IMR-90 (cell line): Measurements from ENCODE around the gene DACT2.
"Not testable (repeated sequence)": the region's sequence is repeated elsewhere in the genome, so short reads cannot be mapped to it uniquely, and the experiment has no call there.

Experiments used
- POLR2A ChIP-seq: IDR thresholded peaks from 2 replicates; pipeline ENCODE4 v1.6.1; 2012; ENCODE audit warnings: mild to moderate bottlenecking, low read depth, low read length
- TF ChIP-seq, protein P1 (sequence below): conservative IDR thresholded peaks from 2 replicates; pipeline ENCODE4 v1.5.1; 2012; ENCODE audit warnings: mild to moderate bottlenecking, low read depth, low read length, improper control_type of control experiment
- TF ChIP-seq, protein P2 (sequence below): fragments of 150-350 bp; IDR thresholded peaks from 2 replicates; pipeline ENCODE4 v1.6.1; 2016; ENCODE audit warnings: low read depth, mild to moderate bottlenecking, low read length, moderate library complexity, borderline replicate concordance

DNA sequence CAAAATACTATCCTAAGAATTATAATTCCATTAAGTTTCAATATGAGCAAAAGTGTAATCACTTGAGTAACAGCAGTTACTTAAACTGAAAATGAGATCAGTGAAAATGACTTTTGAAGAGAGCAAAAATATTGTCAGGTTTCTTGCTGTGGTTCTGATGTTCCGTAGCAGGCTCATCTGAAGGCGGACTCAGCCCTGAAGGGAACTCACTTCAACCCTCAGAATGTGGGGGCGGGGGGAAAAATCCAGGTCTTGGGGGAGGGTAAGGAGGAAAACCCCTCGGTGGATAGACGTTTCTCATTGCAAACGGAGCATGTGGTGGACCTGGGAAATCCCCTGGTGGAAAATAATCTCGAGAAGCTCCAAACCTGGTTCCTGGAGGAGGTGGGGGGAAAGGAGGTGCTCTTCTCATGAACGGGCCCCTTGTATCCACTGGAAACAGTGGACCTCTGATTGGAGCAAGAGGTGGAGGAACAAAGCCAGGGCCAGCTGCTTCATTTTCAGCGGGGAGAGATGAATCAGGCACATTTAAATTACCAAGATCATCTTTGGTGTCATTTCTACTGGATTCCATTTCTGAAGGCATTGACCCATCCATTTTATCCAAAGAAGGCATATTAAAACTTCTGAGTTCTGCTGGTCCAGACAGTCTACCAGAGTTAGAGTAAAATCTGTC is 32.7 kb downstream of the DACT2 start:
- TF ChIP-seq, protein P1, sequence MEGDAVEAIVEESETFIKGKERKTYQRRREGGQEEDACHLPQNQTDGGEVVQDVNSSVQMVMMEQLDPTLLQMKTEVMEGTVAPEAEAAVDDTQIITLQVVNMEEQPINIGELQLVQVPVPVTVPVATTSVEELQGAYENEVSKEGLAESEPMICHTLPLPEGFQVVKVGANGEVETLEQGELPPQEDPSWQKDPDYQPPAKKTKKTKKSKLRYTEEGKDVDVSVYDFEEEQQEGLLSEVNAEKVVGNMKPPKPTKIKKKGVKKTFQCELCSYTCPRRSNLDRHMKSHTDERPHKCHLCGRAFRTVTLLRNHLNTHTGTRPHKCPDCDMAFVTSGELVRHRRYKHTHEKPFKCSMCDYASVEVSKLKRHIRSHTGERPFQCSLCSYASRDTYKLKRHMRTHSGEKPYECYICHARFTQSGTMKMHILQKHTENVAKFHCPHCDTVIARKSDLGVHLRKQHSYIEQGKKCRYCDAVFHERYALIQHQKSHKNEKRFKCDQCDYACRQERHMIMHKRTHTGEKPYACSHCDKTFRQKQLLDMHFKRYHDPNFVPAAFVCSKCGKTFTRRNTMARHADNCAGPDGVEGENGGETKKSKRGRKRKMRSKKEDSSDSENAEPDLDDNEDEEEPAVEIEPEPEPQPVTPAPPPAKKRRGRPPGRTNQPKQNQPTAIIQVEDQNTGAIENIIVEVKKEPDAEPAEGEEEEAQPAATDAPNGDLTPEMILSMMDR = not testable (repeated sequence)
- TF ChIP-seq POLR2A = not testable (repeated sequence)
- TF ChIP-seq, protein P2, sequence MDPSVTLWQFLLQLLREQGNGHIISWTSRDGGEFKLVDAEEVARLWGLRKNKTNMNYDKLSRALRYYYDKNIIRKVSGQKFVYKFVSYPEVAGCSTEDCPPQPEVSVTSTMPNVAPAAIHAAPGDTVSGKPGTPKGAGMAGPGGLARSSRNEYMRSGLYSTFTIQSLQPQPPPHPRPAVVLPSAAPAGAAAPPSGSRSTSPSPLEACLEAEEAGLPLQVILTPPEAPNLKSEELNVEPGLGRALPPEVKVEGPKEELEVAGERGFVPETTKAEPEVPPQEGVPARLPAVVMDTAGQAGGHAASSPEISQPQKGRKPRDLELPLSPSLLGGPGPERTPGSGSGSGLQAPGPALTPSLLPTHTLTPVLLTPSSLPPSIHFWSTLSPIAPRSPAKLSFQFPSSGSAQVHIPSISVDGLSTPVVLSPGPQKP = not testable (repeated sequence)
